Small intestine (tissue), 7 donors: ENCODE results near the gene TCF15. TPM values are rescaled to one million over a fixed set of nuclear protein-coding genes. Genes with fewer than 3 reads are reported as not detected.
"Not testable (repeated sequence)": the region's sequence is repeated elsewhere in the genome, so short reads cannot be mapped to it uniquely, and the experiment has no call there.

Source experiments
- DNase-seq, 2 donors: peaks; one replicate each; pipeline versions ENCODE4 v3.0.0 to v3.0.0-alpha.2; 2013
- FAIRE-seq: peaks from 2 replicates; lab custom pipeline; 2012; peaks lifted over from hg19 to GRCh38; lab: Jason Lieb, UNC
- H3K27ac ChIP-seq, 3 donors: one replicate each; pipeline ENCODE4 v1.5.1; 2013; ENCODE audit warnings: low read length in 2 of 3, mild to moderate bottlenecking in 2 of 3, control low read depth in 1 of 3, inconsistent platforms in 1 of 3, low read depth in 1 of 3, moderate library complexity in 1 of 3
- H3K27me3 ChIP-seq, 3 donors: one replicate each; pipeline ENCODE4 v1.6.1; 2013; ENCODE audit warnings: low read length in 3 of 3, inconsistent platforms in 1 of 3; ENCODE audit not compliant: control insufficient read depth in 3 of 3, insufficient read depth in 3 of 3
- H3K36me3 ChIP-seq, 3 donors: one replicate each; pipeline ENCODE4 v1.6.1; 2013; ENCODE audit warnings: low read length in 3 of 3, inconsistent platforms in 1 of 3, low read depth in 1 of 3, mild to moderate bottlenecking in 1 of 3, moderate library complexity in 1 of 3; ENCODE audit not compliant: control insufficient read depth in 3 of 3, insufficient read depth in 2 of 3
- H3K4me1 ChIP-seq, 3 donors: one replicate each; pipeline ENCODE4 v1.6.1; 2013; ENCODE audit warnings: low read length in 2 of 3, inconsistent platforms in 1 of 3, low read depth in 1 of 3, mild to moderate bottlenecking in 1 of 3, moderate library complexity in 1 of 3; ENCODE audit not compliant: control insufficient read depth in 3 of 3, insufficient read depth in 2 of 3
- H3K4me3 ChIP-seq, 3 donors: one replicate each; pipeline ENCODE4 v1.5.1; 2013; ENCODE audit warnings: low read length in 3 of 3, control low read depth in 1 of 3, inconsistent platforms in 1 of 3, low read depth in 1 of 3, mild to moderate bottlenecking in 1 of 3, moderate library complexity in 1 of 3
- H3K9me3 ChIP-seq, 2 donors: one replicate each; pipeline ENCODE4 v1.6.1; 2013; ENCODE audit warnings: low read depth in 1 of 2, low read length in 1 of 2; ENCODE audit not compliant: control insufficient read depth in 2 of 2, insufficient read depth in 1 of 2
- WGBS, 3 donors: extraction: QIAGEN DNeasy Blood & Tissue Kit; methylation state at CpG; one replicate each; pipeline ENCODE4 v1.1.7; 2013; 5-methylcytosine and 5-hydroxymethylcytosine counted together
- polyA plus RNA-seq, 4 donors: library from polyadenylated mRNA; stranded (reverse) in 3 of 4; unstranded in 1 of 4; fragments of 200-250 nt in 3 of 4; fragments of 120-200 nt in 1 of 4; gene quantifications; one replicate each; pipeline versions ENCODE4 v1.2.1 to v1.2.3, GENCODE V29; 2013
- donor health status: healthy with polysubstance abuse.
- donor health status: control.
- donor health status: control.
- donor health status: Bipolar disorder and iron deficiency.
- donor health status: healthy.

TCF15 gene
- polyA plus RNA-seq, 4 donors, result 0.21 to 0.37 TPM; not detected in 2

GRCh38 chr20:588476-588875, 21.6 kb downstream of the TCF15 start:
- DNase-seq (no peak), FAIRE-seq (no peak)
- Histone ChIP-seq H3K36me3 (no peaks in the 10 kb centered on the region), H3K9me3 (no peaks in the 10 kb centered on the region), H3K4me1 (no peaks in the 10 kb centered on the region), H3K27ac (no peak overlapping the region), H3K4me3 (no peak overlapping the region), H3K27me3 (peaks cover 0 to 3% (median 0%) of the 10 kb centered on the region in 3 donors)
- WGBS, 3 donors, result 41 to 43% (median 42%) methylated on average over 3 of the region's 3 CpGs

- H3K27me3 ChIP-seq, result peaks cover 0 to 3% (median 0%) of the 10 kb centered on the region in 3 donors
- no peaks in the 10 kb centered on the region for H3K4me1 ChIP-seq
- 72 to 75% (median 75%) methylated on average over 7 of the region's 7 CpGs for WGBS, 3 donors
- H3K9me3 ChIP-seq, result no peaks in the 10 kb centered on the region
- FAIRE-seq (no peak), DNase-seq (no peak)
- H3K36me3 ChIP-seq, result no peaks in the 10 kb centered on the region
- H3K27ac ChIP-seq, result no peak overlapping the region
- no peak overlapping the region for H3K4me3 ChIP-seq
Measured at GRCh38 chr20:584971-585301, 25.2 kb downstream of the TCF15 start.

- no peak overlapping the region for H3K27ac ChIP-seq
- WGBS, 3 donors, result 66 to 72% (median 70%) methylated on average over 8 of the region's 8 CpGs
- H3K4me3 ChIP-seq, result no peak overlapping the region
- DNase-seq, result peak in 1 of 2 donors; percentile 12
- H3K9me3 ChIP-seq, result no peaks in the 10 kb centered on the region
- peaks cover 0 to 3% (median 0%) of the 10 kb centered on the region in 3 donors for H3K27me3 ChIP-seq
- FAIRE-seq, result no peak
- no peaks in the 10 kb centered on the region for H3K4me1 ChIP-seq
- no peaks in the 10 kb centered on the region for H3K36me3 ChIP-seq
Measured at GRCh38 chr20:584161-584970, 25.7 kb downstream of the TCF15 start.

- 61 to 69% (median 68%) methylated on average over 5 of the region's 5 CpGs for WGBS, 3 donors
- FAIRE-seq (no peak), DNase-seq (no peak)
- Histone ChIP-seq H3K27ac (no peak overlapping the region), H3K36me3 (no peaks in the 10 kb centered on the region), H3K9me3 (no peaks in the 10 kb centered on the region), H3K4me3 (no peak overlapping the region), H3K27me3 (peaks cover 0 to 3% (median 2%) of the 10 kb centered on the region in 3 donors), H3K4me1 (no peaks in the 10 kb centered on the region)
Measured at GRCh38 chr20:582204-582603, 27.9 kb downstream of the TCF15 start.

GRCh38 chr20:578940-579690, 31.0 kb downstream of the TCF15 start:
- not testable (repeated sequence) for DNase-seq, FAIRE-seq, H3K36me3 ChIP-seq, H3K4me3 ChIP-seq, H3K4me1 ChIP-seq, H3K27ac ChIP-seq, H3K9me3 ChIP-seq
- H3K27me3 ChIP-seq, result peaks cover 0 to 17% (median 5%) of the 10 kb centered on the region in 3 donors
- WGBS, 3 donors, result 82 to 86% (median 84%) methylated on average over 7 of the region's 8 CpGs

GRCh38 chr20:577167-577791, 32.8 kb downstream of the TCF15 start:
- Histone ChIP-seq H3K27me3 (peaks cover 0 to 35% (median 2%) of the 10 kb centered on the region in 3 donors), H3K36me3 (no peaks in the 10 kb centered on the region), H3K27ac (no peak overlapping the region), H3K4me3 (no peak overlapping the region), H3K4me1 (no peaks in the 10 kb centered on the region), H3K9me3 (no peaks in the 10 kb centered on the region)
- WGBS, 3 donors, result 57 to 63% (median 60%) methylated on average over 12 of the region's 12 CpGs
- FAIRE-seq (no peak), DNase-seq (peak in 1 of 2 donors; percentile 18)

GRCh38 chr20:576156-576555, 34.0 kb downstream of the TCF15 start:
- H3K27me3 ChIP-seq, result peaks cover 0 to 44% (median 2%) of the 10 kb centered on the region in 3 donors
- H3K27ac ChIP-seq, result no peak overlapping the region
- FAIRE-seq (no peak), DNase-seq (no peak)
- WGBS, 3 donors, result 53 to 63% (median 62%) methylated on average over 3 of the region's 3 CpGs
- no peak overlapping the region for H3K4me3 ChIP-seq
- no peaks in the 10 kb centered on the region for H3K36me3 ChIP-seq
- peaks cover 0 to 5% (median 2%) of the 10 kb centered on the region in 3 donors for H3K4me1 ChIP-seq
- H3K9me3 ChIP-seq, result no peaks in the 10 kb centered on the region

GRCh38 chr20:575230-575629, 34.9 kb downstream of the TCF15 start:
- H3K27me3 ChIP-seq, result peaks cover 0 to 44% (median 2%) of the 10 kb centered on the region in 3 donors
- 82 to 98% (median 94%) methylated on average over 3 of the region's 3 CpGs for WGBS, 3 donors
- FAIRE-seq (no peak), DNase-seq (no peak)
- no peaks in the 10 kb centered on the region for H3K9me3 ChIP-seq
- H3K4me1 ChIP-seq, result peaks cover 0 to 5% (median 2%) of the 10 kb centered on the region in 3 donors
- H3K27ac ChIP-seq, result no peak overlapping the region
- no peak overlapping the region for H3K4me3 ChIP-seq
- H3K36me3 ChIP-seq, result no peaks in the 10 kb centered on the region
